GM21619 (cell line): ENCODE measurements around the gene IL22RA1.

Experiments
- ATAC-seq: cut with Tn5 transposase; IDR thresholded peaks from one replicate; pipeline ENCODE4 v1.9.1; 2021; ENCODE audit not compliant: unreplicated experiment

The IL22RA1 gene

DNA sequence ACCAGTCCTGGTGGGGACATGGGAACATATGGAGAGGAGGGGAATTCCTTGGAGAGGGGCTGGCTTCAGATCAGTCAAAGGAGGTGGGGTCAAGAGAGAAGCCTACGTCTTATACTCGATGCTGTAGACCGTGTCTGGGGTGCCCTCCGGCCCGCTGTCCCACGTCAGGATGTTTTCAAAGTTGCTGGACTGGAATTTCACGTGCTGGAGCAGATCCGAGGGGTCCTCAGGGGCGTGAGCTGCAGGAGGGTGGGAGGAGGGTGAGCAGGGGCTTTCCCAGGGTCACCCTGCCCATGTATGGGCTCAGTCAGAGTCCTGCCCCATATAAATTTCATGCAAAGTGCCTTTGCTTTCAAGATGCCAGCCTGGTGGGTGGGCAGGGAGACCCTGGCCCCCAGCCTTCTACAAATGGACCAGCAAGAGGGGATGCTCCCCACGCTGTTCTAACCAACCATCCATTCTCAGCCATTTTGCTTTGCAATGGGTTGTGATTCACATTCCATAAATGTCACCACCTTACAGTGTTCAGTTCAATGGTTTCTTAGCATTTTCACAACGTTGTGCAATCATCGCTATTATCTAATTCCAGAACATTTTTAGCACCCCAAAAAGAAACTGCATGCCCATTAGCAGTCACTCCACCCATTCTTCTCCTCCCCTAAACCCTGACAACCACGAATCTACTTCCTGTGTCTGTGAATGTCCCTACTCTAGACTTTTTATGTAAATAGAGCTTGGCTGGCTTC, 4.3 kb downstream of the IL22RA1 start:
- ATAC-seq = no peak

GRCh38 chr1:24136956-24137539, 5.9 kb downstream of the IL22RA1 start:
- ATAC-seq = no peak

GRCh38 chr1:24134376-24134775, 8.6 kb downstream of the IL22RA1 start:
- ATAC-seq = no peak

- no peak for ATAC-seq
These were observed 9.1 kb downstream of the IL22RA1 start for GRCh38 chr1:24133819-24134218.

- ATAC-seq = no peak
These were observed 12.6 kb downstream of the IL22RA1 start for GRCh38 chr1:24130385-24130784.

GRCh38 chr1:24127801-24128363, 15.1 kb downstream of the IL22RA1 start:
- ATAC-seq = no peak

GRCh38 chr1:24127134-24127800, 15.7 kb downstream of the IL22RA1 start:
- no peak for ATAC-seq

DNA sequence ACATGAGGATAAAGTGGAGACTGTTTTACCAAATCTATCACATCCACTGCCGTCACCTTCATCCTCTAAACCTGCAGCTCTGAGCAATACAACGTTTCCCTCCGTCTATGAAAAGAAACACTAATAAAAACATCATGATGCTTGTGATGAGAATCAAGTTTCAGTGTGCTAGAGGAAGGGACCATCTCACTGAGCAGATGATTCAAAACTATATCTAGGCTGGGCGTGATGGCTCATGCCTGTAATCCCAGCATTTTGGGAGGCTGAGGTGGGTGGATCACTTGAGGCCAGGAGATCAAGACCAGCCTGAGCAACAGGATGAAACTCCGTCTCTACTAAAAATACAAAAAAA, 16.3 kb downstream of the IL22RA1 start:
- ATAC-seq = no peak

- ATAC-seq = no peak
These were observed 16.8 kb downstream of the IL22RA1 start for GRCh38 chr1:24126018-24126671.

DNA sequence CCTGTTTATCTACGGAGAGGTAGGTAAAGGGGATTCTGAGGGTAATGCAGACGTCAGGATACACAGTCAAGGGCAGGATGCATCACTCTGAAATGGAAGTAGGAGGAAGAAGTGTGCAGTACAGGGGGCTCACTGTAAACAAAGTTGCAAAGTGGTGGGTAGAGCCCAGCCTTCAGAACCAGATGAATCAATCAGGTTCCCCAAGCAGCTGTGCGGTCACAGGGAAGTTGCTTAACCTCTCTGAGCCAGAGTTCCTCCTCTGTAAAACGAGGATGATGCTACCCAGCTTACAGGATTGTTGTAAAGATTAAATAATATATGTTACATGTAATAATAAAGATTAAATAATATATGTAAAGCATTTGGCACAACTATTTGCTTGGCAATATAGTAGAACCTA, 17.5 kb downstream of the IL22RA1 start:
- no peak for ATAC-seq

DNA sequence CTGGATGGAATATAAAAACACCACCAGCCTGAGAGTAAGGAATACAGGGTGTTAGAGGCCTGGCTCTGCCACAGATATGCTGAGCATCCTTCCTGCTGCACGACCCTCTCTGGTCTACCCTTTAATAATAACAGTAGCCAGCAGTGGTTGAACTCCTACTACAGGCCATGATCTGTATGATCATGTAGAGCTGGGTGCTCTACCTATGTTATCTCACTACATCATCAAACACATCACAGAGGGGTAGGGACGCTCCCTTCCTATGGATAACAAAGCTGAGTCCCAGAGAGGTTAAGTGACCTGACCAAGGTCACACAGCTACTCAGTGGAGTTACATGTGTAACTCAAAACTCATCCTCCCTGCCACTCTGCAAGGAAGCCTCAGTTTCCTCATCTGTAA, 18.0 kb downstream of the IL22RA1 start:
- ATAC-seq = no peak

DNA sequence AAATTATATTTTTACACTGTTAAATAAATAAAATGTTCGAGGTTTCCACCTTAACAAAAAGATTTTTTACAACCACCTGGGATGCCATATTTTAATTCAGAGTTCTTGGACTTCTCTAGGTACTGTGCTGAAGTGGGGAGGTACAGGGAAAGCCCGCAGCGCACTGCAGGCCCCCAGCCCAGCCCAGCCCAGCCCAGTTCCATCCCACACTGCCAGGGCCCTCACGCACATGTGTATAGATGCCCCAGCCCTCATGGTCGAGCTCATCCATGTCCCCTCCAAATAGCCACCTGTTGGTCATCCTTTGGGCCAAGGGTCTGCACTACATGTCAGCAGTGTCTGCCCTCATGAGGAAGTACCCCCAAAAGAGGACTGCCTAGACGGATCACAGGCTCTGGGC, 19.3 kb downstream of the IL22RA1 start:
- ATAC-seq = no peak

GRCh38 chr1:24122776-24123175, 20.2 kb downstream of the IL22RA1 start:
- no peak for ATAC-seq

DNA sequence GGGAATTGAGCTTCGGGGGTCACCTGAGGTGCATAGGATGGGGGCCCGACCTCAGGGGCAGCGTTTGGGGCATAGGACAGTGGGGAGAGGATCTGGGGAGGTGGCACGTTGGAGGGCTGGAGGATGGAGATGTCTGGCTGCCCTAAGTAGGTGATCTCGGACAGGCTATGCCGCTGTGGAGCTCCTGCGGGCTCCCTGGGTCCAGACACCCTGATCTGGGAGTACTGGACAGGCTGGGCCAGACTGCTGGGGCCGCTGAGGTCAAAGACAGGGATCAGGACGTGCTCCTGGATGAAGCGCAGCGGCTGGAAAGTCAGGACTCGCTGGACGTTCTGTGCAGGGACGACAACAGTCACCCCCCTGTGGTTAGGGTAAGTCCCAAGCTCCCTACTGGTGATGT, 21.5 kb downstream of the IL22RA1 start:
- ATAC-seq = no peak

- no peak for ATAC-seq
These were observed 22.0 kb downstream of the IL22RA1 start for GRCh38 chr1:24120965-24121364.

- ATAC-seq = no peak
These were observed 22.8 kb downstream of the IL22RA1 start for GRCh38 chr1:24119859-24120756.

GRCh38 chr1:24119489-24119858, 23.5 kb downstream of the IL22RA1 start:
- ATAC-seq = no peak

GRCh38 chr1:24118410-24119242, 24.3 kb downstream of the IL22RA1 start:
- no peak for ATAC-seq

GRCh38 chr1:24117722-24118409, 25.1 kb downstream of the IL22RA1 start:
- ATAC-seq = no peak
